OCI-M2 (cell line): ENCODE results near the gene KRTAP12-4.
"Not testable (repeated sequence)": the region's sequence is repeated elsewhere in the genome, so short reads cannot be mapped to it uniquely, and the experiment has no call there.

ENCODE experiments used
- DNase-seq: peaks from one replicate; lab custom pipeline; 2025; ENCODE audit not compliant: unreplicated experiment; lab: John Stamatoyannopoulos, UW

KRTAP12-4 gene

DNA sequence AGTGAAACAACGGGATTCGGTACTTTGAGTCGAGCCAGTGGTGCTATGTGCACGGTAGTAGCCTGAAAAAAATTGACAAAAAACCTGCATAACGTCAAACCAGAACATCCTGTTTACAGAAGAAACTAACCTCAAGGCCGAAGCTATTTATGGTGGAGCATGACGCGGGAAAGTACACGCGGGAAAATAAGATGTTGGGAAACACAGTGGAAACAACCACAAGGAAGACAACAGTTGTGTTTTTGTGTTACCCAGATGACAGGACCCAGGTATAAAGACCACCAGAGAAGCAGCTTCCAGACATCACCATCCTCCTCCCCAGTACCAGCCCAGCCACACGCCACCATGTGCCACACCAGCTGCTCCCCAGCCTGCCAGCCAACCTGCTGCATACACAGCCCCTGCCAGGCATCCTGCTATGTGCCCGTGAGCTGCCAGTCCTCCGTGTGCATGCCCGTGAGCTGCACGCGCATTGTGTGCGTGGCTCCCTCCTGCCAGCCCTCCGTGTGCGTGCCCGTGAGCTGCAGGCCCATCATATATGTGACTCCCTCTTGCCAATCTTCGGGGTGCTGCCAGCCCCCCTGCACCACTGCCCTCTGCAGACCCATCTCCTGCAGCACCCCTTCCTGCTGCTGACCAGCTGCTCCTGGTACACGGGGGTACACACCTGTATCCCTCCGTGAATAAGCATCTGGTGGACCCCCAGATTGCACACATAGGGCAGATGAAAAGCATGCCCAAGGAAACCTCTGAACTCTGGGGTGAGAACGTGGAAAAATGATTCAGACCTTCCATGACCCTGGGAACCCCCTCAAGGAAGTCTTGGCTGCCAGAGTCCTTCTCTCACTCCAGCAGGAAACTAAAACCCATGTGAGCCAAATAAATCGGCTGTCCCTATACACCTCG lies 3.4 kb upstream of the KRTAP12-4 start, which contains the start of gene KRTAP12-3:
KRTAP12-3 (plus strand) TSS at position 298 of the 906 bp plus-strand sequence; CDS start at position 346, 48 bp downstream.
- no peak for DNase-seq

DNA sequence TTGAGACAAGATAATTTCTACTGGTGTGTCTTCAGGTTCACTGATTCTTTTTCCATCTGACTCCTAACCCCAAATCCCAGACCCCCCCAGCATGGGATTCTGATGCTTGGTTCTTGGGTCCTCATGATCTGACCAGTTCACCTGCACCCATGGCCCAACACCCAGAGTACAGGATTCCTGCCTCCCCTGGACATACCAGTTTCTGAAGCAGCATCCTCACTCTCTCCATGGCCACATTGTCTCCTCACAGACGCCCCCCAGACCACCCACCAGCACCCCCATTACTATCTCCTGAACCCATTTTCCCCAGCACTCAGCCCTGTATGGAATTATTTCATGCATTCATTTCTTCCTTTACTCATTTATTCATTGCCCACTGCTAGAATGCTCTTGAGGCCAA lies 2.4 kb upstream of the KRTAP12-4 start:
- no peak for DNase-seq

DNA sequence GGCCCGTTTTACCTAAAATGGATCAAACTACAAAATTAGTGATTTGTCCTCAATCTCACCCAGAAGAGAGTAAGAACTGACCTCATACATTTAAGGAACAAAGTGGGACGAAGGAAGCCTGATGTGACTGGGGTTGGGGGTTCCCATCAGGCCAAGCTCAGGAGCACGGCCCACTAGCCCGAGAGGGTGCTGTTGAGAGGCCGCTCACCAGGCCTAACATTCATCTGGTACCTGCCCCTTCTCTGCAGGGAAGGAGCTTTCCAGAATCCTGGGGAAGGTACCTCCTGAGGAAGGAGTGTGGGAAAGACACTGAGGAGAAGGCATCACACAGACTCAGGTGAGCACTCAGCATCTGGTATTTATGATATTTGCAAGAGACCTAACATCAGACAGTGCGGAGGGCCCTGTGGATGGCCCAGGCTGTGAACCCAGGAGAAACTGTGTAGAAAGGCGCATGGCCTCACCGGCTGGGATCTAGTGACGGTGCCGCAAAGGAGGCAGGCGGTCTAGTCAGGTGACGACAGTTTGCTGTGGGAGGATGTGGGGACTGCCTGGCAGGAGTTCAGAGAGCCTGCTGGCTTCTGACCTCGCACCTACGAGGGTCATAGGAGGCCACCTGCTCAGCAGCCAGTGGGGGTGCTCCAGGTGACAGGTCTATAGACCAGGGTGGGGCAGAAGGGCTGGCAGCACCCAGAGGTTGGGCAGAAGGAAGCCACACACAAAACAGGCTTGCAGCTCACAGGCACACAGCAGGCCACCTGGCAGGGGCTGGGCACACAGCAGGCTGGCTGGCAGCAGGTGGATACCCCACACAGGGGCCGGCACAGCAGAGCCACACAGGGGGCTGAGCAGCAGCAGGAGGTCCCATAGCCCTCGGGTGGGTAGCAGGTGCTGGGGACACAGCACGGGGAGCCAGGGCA lies 543 bp downstream of the KRTAP12-4 start:
- no peak for DNase-seq

DNA sequence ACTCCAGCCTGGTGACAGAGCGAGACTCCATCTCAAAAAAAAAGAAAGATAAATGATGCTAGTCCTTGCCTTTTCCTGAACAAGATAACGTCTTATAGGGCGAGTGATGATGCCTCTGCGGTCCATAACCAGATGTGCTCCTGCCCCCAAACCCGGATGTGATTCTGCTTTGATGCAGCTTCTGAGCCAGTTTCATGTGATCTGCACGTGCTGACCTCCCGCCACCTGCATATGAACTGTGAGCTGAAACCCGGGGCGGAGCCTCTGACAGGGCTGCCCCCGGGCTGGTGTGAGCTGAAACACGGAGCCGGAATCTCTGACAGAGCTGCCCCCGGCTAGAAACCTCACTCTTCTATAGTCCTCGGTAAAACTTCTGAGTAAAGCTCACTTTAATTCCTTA lies 1.3 kb downstream of the KRTAP12-4 start:
- DNase-seq, result no peak

DNA sequence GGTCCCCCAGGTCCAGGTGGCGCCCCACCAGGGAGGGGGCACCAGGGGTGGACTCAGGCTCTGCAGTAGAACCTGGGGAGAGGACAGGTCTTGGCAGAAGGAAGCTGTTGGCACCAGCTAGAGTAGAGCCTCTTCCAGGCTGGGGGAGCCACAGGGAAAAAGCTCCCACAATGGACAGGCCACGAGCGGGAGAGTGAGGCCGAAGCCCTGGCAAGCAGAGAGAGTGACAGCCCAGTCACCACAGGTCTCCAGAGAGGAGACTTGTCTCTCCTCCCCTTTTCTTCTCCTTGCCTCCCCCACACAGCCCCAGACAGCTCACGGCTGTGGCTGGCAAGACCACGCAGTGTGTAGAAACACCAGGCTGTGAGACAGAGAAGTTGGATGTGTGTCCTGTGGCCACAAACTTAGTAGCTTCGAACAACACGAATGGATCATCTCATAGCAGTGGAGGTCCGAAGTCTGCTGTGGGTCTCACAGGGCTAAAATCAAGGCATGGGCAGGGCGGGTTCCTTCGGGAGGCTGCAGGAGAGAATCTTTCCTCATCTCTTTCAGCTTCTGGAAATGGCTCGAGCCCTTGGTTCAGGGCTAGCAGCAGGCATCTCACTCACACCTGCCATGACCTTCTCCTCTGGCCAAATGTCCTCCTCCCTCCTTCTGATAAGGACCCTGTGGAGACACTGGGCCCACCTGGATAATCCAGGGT lies 3.3 kb downstream of the KRTAP12-4 start:
- DNase-seq, result no peak

DNA sequence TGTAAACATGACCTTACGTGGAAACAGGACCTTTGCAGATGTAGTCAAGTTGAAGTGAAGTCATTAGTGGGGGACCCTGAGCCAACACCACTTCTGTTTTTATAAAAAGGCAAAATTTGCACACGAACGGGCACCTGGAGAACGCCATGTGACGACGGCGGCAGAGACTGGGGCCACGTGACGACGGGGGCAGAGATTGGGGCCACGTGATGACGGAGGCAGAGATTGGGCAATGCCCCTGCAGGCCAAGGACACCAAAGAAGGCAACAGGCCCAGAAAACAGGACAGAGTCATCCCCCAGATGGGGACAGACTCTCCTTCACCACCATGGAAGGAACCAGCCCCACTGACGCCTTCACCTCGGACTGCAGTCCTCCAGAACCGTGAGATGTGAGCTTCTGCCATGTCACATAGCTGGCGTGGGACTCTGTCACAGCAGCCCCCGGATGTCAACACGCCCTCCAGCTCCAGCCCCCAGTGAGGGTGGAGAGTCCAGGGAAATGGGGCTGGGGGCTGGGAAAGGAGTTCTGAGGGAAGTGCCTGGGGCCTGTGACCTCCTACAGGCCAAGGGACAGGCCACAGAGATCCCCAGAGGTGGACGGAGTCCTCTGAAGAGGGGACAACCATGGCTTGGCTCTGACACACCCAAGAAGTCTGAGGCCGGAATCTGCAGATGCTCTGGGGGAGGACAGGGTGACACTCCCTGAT lies 4.0 kb downstream of the KRTAP12-4 start:
- DNase-seq, result no peak

DNA sequence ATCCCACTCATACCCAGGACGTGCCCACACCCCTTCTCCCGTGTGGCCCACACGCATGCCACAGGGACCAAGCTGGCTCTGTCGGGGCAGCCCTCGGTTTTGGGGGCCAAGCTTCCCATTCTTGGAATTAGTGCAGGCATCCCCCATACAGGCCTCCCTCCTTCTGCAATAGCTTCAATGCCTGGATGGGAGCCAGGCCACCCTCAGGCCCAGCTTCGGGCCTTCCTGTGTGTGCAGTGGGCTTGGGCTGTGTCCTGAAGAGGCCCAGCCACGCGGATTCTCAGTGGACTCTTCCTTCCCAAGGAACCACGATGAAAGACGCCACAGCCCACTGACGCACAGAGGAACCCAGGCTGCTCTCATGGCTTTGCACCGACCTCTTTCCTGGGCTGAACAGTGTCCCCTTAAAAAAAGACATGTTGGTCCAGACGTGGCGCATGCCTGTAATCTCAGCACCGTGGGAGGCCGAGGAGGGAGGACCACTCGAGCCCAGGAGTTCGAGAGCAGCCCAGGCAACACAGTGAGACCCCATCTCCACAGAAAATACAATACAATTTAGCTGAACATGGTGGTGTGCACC lies 4.8 kb downstream of the KRTAP12-4 start:
- DNase-seq, result no peak

DNA sequence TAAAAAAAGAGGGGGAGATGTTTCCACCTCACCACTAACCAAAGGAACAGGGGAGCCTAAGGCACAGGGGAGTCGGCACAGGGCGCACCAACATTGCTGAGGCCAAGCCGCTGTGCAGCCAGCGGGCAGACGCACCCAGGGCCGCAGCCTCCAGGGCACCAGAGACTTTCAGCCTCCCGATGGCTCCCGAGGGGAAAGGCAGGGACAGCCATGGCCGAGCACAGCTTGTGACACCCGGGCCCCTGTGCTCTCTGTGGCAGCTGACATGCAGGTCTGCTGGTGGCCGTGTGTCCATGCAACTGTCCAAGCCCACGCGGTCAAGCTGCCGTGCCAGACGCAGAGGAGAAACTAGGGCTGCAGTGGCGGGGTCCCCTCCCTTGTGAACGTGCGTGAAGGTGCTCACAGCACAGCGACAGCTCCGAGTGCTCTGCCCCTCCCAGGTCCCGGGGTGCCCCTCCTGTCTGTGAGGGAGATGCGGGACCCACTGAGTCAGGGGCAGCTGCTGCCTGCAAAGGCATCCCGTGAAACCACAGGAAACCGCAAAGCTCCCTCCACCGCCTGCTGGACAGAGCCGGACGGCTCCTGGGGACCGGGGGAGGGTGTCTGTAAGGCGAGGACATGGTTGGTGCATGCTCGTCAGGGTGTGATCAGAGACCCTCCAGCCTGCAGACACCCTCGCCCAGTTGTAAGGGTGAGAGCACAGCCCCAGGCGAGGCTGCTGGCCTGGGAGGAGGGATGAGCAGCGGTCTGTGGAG lies 5.7 kb downstream of the KRTAP12-4 start:
- DNase-seq, result no peak

DNA sequence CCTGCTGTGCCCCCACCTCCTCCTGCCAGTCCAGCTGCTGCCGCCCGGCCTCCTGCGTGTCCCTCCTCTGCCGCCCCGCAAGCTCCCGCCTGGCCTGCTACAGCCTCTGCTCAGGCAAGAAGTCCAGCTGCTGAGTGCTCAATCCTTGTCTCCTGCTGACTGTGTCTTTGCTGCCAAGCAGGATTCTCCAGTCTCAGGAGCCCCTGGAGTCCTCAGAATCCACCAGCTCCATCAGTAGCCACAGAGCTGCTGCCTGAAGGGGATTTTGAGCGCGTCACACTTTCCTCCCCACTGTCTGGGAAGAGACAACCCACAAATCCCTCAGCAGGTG lies 7.3 kb downstream of the KRTAP12-4 start:
- no peak for DNase-seq

DNA sequence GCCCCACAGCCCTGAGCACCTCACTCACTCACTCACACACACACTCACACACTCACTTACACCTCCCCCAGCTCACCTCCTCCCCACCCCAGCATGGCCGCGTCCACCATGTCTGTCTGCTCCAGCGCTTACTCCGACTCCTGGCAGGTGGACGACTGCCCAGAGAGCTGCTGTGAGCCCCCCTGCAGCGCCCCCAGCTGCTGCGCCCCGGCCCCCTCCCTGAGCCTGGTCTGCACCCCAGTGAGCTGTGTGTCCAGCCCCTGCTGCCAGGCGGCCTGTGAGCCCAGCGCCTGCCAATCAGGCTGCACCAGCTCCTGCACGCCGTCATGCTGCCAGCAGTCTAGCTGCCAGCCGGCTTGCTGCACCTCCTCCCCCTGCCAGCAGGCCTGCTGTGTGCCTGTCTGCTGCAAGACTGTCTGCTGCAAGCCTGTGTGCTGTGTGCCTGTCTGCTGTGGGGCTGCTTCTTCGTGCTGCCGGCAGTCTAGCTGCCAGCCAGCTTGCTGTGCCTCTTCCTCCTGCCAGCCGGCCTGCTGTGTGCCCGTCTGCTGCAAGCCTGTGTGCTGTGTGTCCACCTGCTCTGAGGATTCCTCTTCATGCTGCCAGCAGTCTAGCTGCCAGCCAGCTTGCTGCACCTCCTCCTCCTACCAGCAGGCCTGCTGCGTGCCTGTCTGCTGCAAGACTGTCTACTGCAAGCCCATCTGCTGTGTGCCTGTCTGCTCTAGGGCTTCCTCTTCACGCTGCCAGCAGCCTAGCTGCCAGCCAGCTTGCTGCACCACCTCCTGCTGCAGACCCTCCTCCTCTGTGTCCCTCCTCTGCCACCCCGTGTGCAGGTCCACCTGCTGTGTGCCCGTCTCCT lies 7.9 kb downstream of the KRTAP12-4 start, which contains the start of gene KRTAP10-11:
KRTAP10-11 (plus strand) TSS at position 49 of the 856 bp plus-strand sequence; CDS start at position 94, 45 bp downstream.
- DNase-seq, result not testable (repeated sequence)

DNA sequence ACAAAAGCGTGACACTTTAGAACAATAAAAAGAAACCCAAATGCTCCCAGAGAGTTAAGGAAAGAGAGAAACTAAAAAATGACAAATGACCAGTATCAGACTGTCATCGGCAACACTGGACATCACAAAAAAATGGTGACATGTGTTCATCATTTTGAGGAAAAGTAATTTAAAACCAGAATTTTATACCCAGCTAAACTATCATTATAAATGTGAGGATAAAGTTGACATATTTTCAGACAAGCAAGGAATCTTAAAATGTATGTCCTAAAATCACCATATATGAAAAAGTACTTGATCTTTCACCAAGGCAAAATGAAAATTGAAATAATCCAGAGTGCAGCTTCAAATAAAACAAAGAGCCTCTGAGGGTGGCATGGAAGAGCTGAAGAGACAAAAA lies 9.6 kb downstream of the KRTAP12-4 start:
- no peak for DNase-seq

DNA sequence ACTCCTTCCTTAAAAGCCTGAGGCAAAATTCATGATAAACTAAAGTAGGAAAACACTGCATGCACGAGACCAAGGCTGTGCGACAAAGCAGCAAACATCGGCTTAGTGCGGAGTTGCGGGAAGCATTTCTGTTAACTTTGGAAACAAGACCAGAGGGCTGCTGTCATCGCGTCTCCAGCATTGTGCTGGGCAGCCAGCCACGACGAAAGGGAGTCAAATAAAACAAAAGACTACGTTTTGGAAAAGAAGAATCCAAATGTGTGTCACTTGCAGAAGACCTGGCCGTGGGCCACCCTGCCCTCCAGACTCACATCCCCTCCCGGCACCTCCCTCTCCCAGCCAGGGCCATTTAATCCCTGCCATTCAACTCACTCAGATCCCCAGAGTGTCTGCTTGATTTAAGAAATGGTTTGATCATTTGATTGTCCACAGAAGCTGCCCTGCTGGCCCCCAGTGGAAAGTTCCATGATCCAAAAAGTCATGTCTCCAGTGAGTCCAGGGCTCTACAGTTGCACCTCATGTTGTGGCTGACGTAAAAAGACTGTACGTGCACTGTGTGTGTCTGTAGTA lies 10.6 kb downstream of the KRTAP12-4 start:
- no peak for DNase-seq

DNA sequence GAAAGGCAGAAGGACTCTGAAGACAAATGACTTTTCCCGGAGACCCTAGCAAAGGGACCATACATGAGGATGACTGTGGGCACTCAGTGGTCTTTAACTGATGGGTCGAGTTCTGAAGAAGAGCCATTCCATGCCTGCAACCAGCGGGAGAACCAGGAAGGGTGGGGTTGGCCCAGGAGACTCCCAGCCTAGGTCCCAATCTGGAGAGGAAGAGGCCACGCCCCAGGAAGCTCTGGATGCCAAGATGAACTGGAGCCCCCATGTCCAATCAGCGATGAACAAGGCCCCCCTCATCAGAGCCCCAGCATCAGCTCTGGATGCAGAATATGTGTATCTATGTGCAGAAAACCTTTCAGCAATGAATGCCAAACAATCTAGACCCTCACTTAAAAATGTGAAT lies 13.7 kb downstream of the KRTAP12-4 start:
- no peak for DNase-seq

DNA sequence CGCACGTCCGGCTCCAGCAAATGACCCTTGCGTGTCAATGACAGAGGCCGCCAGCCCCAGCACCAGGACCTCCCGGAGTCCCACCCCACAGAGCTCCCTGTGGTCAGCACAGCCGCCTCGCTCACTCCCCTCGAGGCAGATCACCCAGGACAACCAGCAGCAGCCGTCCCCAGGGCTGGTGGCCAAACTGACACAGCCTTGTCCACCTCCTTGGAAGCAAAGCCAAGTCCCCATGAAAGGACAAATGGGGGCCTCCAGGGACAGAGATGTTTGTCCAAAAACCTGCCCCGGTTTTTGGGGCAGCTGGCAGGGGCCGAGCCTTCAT lies 15.2 kb downstream of the KRTAP12-4 start:
- DNase-seq, result no peak

DNA sequence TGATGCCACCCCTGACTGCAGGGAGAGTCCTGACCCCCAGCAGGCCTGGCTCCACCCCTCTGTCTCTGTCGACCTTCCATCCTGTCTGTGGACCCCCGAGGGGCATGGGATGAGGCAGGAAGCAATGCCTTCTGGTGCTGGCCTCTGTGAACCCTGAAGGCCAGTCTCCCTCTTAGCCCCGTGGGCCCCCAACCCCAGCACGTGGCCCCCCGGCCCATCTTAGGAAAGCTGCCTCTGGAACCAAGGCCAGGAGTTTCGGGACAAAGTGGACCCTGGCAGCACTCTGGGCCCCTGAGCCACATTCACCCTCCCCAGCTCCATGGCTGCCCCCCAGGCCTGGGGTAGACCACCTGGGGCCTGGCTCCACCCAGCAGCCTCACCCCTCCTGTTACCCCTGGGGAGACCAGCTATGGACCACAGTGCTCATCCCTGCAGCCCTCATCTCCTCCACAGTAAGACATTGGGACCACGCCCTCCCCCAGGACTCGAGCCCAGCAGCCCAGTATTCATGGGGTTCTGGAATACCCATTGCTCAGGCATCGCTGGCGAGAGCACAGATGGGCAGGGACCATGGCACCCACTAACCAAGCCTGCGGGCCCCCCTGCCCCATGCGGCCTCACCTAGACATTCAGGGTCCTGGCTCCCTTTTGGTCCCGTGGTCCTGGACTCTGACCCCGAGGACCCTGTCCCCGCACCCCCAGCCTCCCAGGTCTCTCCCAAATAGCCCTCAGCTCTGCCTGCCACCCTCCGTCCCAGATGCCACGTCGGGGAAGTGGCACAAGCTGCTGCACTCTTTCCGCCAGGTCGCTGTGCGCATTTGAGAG lies 15.7 kb downstream of the KRTAP12-4 start:
- not testable (repeated sequence) for DNase-seq

DNA sequence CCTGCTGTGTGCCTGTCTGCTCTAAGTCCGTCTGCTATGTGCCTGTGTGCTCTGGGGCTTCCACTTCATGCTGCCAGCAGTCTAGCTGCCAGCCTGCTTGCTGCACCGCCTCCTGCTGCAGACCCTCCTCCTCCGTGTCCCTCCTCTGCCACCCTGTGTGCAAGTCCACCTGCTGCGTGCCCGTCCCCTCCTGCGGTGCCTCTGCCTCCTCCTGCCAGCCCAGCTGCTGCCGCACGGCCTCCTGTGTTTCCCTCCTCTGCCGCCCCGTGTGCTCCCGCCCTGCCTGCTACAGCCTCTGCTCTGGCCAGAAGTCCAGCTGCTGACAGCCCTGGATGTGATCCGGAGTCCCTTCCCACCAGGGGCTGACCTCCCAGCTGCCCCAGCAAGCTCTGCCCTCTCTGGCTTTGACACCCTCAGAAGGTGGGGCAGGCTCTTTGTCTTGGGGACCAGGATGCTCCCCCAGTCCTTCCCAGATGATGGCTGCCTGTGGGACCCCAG lies 16.6 kb downstream of the KRTAP12-4 start:
- not testable (repeated sequence) for DNase-seq
